HG02970 (cell line): Measurements from ENCODE around the gene DHDDS.

ENCODE experiments used
- ATAC-seq: cut with Tn5 transposase; IDR thresholded peaks from one replicate; pipeline ENCODE4 v1.9.1; 2021; ENCODE audit warnings: mild to moderate bottlenecking, moderate library complexity, moderate number of reproducible peaks; ENCODE audit not compliant: unreplicated experiment, low FRiP score

The DHDDS gene

GRCh38 chr1:26417111-26417759, 14.9 kb upstream of the DHDDS start:
- ATAC-seq, result no peak

- ATAC-seq, result no peak
These were observed 13.2 kb upstream of the DHDDS start for GRCh38 chr1:26418865-26419349.

DNA sequence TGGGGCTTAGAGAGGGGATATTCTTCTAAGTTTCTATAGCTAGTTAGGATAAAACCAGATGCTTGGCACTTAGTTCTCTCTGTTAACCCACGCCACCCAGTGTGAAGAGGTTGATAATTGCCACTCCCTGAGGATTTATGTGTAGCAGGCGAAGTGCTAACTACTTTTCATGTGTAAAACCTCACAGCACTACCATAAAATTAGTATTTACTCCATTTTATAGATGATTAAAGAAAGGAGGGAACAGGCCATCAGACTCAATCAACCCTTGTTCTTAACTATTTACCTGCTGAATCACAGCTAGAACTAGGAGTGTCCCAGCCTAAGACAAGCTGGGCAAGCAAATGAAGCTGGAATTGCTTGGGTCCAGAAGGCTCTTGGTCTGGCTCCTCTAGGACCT, 12.6 kb upstream of the DHDDS start:
- no peak for ATAC-seq

DNA sequence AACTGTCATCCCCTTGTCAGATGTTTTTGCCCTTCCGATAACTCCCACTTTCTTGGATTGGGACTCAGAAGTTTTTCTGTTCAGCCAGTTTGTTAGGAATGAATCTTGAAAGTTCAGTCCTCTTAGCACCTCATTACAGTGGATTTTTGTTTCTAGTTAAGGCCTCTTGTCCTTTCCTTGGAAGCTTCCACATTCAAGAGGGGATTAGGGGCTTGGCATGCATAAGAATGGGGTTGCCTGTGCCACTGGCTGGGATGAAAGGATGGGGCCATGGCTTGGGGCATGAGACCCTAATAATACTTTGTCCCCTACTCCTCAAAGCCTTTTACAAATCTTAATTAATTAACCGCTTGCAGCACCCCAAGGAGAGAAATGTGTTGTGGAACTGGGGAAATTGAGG, 2.4 kb upstream of the DHDDS start:
- no peak for ATAC-seq

DNA sequence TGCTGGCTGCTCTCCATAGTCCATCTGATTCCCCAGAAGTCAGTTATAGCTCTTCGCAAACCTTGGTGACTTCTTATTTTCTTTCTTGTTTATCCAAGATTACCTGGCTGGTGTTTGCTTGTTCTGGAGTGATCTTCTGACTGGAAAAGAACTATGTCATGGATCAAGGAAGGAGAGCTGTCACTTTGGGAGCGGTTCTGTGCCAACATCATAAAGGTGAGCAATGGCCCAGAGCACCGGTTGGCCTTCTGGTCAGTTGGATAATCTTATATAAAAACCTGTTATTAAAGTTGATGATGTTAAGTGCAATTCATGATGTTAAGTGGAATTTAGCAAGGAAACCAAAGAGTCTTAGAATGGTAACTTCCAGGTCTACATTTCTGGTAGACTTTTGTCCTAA, 672 bp downstream of the DHDDS start:
- ATAC-seq, result no peak

DNA sequence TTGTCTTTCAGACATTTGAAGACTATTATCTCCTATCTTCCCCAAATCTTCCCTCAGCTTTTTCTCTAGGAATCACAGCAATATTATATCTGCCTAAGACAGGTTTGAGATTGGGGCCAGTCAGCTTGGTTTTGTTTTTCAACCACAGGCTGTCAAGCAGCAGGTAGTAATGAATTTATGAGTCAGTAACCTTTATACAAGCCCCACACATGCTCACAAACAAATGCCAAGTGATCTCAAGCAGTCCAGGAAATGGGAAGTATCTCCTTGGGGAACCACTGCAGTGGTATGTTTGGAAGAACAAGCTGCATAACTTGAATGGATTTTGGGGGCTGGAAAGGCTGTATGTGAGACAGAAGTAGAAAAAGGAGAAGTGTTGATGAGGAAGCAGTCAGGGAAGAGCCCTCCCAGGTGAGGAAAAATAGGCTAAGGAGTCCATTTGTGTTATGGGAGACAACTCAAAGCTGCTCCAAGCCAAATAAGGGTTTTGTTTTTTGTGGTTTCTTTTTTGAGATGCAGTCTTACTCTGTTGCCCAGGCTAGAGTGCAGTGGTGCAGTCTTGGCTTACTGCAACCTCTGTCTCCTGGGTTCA, 2.1 kb downstream of the DHDDS start:
- ATAC-seq, result no peak

- ATAC-seq, result no peak
These were observed 5.9 kb downstream of the DHDDS start for GRCh38 chr1:26438041-26438440.

GRCh38 chr1:26440259-26440658, 8.1 kb downstream of the DHDDS start:
- ATAC-seq, result no peak

DNA sequence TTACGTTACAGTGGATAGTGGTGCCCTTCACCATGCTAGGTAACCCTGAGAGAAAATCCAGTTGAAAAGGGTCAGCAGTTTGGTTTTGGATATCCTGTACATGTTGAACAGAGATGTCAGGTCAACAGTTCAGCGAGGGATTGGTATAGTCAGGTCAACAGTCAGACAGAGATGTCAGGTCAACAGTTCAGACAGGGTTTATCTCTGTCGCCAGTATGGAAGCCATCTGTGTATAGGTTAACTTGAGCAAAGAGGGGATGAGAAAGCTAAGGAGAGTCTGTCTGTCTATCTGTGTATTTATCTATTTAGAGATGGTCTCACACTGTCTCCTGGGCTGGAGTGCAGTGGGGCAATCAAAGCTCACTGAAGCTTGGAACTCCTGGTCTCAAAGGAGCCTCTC, 17.7 kb downstream of the DHDDS start:
- ATAC-seq, result no peak

DNA sequence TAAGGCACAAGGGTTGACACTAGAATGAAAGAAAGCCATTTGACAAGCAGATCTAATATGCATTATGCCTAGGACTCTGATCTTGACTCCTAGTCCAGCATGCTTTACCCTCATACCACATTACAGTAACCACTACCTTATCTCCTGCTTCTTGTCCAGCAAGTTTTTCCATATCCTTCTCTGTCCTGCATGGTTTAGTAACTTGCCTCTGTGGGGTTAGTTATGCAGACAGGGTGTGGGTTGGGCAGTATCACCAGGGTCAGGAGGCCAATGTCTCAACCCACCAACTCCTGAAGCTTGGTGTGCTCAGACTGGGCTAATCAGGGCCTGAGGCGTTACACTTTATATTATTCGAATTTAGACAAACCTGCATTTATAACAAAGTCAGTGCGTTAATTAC, 18.8 kb downstream of the DHDDS start:
- no peak for ATAC-seq

GRCh38 chr1:26452459-26453183, 20.5 kb downstream of the DHDDS start:
- no peak for ATAC-seq

GRCh38 chr1:26459148-26459547, 27.0 kb downstream of the DHDDS start:
- ATAC-seq, result no peak

- ATAC-seq, result no peak
These were observed 27.5 kb downstream of the DHDDS start for GRCh38 chr1:26459573-26460031.

DNA sequence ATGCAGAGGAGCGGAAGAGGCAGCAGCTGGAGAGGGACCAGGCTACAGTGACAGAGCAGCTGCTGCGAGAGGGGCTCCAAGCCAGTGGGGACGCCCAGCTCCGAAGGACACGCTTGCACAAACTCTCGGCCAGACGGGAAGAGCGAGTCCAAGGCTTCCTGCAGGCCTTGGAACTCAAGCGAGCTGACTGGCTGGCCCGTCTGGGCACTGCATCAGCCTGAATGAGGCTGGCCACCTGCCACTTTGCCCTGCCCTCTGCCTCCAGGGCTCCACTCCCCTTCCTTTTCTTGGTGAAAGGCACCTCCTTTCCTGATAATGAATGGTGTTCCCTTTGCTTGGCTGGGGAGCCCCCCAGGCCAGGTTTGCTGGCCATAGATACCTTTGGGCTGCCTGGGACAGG, 36.8 kb downstream of the DHDDS start:
- no peak for ATAC-seq

GRCh38 chr1:26469558-26469957, 37.4 kb downstream of the DHDDS start:
- ATAC-seq, result no peak

GRCh38 chr1:26470878-26471497, 38.9 kb downstream of the DHDDS start:
- no peak for ATAC-seq

- ATAC-seq, result no peak
These were observed 39.6 kb downstream of the DHDDS start for GRCh38 chr1:26471498-26472319.

DNA sequence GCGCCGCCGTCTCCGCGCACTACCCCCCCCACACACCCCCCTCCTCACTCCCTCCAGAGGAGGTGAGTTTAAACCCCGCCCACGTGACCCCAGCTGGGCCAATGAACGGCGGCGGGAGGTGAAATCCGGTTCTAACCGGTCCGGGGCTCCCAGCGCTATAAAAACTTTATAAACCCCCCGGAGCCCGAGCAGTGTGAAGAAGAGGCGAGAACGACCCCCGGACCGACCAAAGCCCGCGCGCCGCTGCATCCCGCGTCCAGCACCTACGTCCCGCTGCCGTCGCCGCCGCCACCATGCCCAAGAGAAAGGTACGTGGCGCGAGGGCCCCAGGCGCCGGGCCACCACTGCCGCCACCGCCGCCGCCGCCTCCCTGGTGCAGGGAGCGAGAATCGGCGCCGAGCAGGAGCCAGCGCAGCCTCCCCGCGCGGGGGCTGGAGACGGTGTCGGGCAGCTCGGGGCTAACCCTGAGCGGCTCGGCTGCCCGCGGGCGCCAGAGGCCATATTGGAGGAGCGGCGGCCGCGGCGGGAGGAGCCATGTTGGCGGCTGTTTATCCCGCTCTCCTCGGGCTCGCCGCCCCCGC, 40.3 kb downstream of the DHDDS start, which contains the start of gene HMGN2:
Gene HMGN2 (plus strand): TSS at position 121 of the 581 bp plus-strand sequence. CDS start 173 bp downstream, at position 294.
- peak; percentile 28 for ATAC-seq

DNA sequence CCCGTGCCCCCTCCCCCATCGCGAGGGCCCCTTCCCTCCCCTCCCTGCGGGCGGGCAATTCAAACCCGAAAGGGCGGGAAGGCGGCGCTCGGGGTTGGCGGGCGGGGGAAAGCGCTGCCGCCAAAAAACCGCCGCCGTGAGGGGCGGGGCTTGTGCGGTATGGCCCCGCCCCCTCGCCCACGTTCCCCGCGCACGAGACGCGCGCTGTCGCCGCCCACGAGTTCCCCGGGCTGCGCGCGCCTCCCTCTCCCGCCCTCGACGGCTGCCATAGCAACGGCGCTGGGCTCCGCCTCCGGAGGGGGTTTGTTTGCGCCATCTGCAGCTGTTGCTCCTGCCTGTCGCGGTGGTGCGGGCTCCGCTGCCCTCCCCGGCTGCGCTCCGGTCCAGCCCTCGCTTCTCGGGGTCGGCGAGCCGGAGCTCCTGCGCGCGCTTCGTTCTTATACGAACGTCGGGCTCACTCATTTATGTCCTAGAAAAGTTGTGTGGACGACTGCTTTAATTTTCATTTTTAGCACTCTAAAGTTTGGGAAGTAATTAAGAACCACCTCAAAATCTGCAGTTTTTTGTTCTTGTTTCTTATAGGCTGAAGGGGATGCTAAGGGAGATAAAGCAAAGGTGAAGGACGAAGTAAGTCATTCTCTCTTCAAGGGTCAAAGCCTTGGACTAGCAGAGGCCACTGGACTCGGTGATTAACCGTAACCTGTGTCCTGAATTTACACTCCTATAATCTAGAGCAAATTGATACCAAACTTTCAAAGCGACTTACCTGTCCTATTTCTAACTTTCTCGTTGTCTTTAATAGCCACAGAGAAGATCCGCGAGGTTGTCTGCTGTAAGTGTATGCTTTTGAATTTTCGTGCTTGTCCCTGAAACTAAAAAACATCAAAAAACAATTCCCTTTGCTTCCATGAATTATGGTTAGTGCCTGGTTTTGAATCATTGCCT, 41.1 kb downstream of the DHDDS start:
- peak; percentile 80 for ATAC-seq
